Pons (tissue), 1 donor: Measurements from ENCODE around the gene DNAJB1.

Experiments
- DNase-seq: peaks from one replicate; pipeline ENCODE4 v3.0.0-alpha.2; 2016; ENCODE audit warnings: low spot score

Gene DNAJB1

GRCh38 chr19:14496029-14496833 is 22.0 kb downstream of the DNAJB1 start, which contains the start of gene GIPC1:
Gene GIPC1 (minus strand): TSS chr19:14496127. CDS start chr19:14482976, 13,151 bp downstream.
- peak; percentile 96 for DNase-seq

GRCh38 chr19:14495672-14496028 is 22.5 kb downstream of the DNAJB1 start:
- DNase-seq: no peak

- DNase-seq: no peak
These were observed 23.1 kb downstream of the DNAJB1 start for GRCh38 chr19:14494910-14495671.

DNA sequence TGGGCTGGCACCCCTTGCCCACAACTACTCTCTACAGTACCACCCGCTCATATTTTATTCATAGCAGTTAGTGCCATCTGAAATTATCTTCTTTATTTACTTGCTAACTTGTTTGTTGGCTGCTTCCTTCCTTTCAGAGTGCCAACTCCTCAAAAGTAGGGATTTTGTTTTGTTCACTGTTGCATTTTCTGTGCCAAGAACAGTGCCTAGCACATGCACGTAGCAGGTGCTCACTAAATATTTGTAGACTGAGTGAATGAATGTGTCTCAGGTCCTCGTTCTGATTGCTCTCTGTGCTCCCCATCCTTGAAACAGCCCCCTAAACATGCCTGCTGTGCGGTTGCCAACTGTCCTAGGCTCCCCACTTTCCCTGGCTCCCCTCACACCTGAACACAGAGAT is 23.8 kb downstream of the DNAJB1 start:
- no peak for DNase-seq

- no peak for DNase-seq
These were observed 25.4 kb downstream of the DNAJB1 start for GRCh38 chr19:14492756-14493337.

GRCh38 chr19:14487370-14488125 is 30.6 kb downstream of the DNAJB1 start:
- DNase-seq: no peak

DNA sequence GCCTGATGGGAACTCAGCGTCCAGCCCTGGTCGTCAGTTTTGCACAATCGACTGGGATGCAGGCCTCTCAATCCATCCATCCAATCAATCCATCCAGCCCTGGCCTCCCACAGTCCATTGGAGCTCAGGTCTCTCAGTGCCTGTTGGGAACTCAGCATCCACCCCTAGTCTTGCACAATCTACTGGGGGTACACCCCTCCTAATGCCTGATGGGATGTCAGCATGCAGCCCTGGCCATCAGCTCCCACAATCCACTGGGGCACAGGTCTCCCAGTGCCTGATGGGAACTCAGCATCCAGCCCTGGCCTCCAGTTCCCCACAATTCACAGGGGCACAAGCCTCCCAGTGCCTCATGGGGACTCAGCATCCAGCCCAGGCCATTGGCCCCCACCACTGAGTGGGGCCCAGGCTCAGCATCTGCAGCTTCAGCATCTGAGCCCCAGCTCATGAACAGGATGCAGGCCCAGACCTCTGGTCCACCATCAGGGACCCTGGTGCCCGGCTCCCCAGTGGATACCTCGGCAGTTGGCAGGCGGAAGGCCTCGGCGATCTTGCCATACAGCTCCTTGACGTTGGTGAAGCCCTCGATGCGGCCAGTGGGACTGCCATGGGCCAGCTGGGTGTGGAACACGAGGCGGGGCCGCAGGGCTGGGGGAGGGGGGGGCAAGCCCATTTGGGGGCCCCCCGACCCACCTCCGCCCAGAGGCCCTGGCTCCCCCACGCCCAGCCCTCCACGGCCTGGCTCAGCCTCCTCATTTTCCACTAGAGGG is 35.8 kb downstream of the DNAJB1 start:
- DNase-seq: no peak

GRCh38 chr19:14480700-14481079 is 37.5 kb downstream of the DNAJB1 start:
- DNase-seq: no peak

DNA sequence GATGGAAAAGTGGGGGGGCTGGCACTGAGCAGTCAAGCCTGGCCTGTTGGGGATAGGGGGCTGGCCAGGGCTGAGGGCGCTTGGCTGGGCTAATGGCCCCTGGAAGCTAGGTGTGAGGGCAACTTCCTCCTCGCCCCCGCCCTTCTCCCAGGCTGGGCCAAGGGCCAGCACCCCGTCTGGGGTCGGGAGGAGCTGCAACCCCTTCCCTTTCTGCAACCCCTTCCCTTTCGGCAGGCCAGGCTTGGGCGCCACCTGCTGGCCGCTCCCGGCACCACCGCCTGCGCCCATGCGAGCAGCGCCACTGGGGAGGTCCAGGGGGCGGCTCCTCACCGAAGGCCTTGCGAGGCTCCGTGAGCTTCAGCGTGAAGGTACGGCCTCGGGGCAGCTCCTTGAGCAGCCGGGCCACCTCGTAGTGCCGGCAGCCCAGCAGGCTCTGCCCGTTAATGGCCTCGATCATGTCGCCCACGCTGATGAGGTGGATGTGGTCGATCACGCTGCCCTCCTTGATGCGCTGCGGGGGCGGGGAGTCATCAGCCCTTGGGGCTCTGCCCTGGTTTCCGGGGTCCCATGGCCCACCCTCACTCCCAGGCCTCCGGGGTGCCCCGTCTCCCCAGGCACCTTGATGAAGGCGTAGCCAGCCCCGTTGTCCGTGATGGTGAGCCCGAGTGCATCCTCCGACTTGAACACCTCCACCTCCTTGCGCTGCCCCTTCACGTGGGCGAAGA is 38.1 kb downstream of the DNAJB1 start:
- DNase-seq: no peak

GRCh38 chr19:14479309-14479974 is 38.8 kb downstream of the DNAJB1 start:
- no peak for DNase-seq

DNA sequence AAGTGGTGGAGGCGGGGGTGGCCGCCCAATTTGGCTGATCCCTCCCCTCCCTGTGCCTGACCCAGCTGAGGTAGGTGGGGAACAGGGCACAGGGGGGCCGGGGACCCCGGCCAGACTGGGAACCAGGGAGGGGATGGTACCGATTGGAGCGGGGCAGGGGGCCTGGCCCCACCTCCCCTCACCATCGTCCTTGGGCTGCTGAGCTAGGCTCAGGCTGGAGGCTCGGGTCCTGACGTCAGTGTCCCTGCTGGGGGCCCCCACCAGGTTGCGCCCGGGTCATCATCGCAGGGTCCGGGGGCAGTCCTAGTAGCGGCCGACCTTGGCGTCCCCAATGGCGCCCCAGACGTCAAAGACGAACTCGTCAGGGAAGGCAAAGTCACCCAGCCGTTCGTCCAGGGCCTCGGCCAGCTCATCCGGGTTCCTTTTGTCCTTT is 40.1 kb downstream of the DNAJB1 start:
- DNase-seq: no peak

- DNase-seq: no peak
These were observed 40.6 kb downstream of the DNAJB1 start for GRCh38 chr19:14477418-14478112.

- no peak for DNase-seq
These were observed 41.4 kb downstream of the DNAJB1 start for GRCh38 chr19:14476673-14477401.

DNA sequence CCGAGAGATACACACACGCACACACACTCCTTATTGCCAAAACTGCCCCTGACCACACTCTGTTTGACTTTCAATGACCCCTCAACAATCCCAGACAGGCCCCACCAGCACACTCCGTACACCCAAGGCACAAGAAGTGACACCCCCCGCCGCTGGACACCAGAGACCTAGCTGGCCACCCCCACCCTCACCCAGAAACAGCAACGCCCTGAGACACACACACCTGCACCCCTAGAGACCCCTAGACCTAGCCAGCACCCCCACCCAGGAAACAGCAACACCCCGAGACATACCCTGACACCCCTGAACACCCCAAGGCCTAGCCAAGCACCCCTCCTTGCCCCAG is 41.9 kb downstream of the DNAJB1 start:
- DNase-seq: no peak

- DNase-seq: no peak
These were observed 42.7 kb downstream of the DNAJB1 start, which contains the start of gene PTGER1 for GRCh38 chr19:14475251-14476073. Gene PTGER1 (minus strand): TSS chr19:14475354. CDS start chr19:14474320, 1,034 bp downstream.

DNA sequence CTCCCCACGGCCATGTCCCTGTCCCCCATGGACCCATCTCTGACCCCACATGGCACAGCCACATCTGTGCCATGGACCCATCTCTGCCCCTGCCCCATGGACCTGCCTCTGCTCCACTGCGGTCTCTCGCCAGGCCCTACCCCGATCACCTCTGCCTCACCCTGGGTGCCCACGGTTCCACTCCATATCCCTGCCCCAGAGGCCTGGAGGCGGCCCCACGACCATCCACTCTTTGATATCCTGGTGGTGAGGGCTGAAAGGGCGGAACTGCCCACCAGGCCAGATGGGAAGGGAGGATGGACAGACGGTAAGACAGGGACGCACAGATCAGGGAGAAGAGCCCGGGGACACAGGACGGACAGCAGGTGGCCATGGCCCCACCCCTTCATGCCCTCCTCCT is 43.4 kb downstream of the DNAJB1 start:
- no peak for DNase-seq

- DNase-seq: no peak
These were observed 44.1 kb downstream of the DNAJB1 start for GRCh38 chr19:14473978-14474578.
